ENCODE data around the gene SNAP47.

The SNAP47 gene

GRCh38 chr1:227749225-227749624 is 14.0 kb downstream of the SNAP47 start:
- no peak for DNase-seq (ENCODE audit: low read depth)

DNA sequence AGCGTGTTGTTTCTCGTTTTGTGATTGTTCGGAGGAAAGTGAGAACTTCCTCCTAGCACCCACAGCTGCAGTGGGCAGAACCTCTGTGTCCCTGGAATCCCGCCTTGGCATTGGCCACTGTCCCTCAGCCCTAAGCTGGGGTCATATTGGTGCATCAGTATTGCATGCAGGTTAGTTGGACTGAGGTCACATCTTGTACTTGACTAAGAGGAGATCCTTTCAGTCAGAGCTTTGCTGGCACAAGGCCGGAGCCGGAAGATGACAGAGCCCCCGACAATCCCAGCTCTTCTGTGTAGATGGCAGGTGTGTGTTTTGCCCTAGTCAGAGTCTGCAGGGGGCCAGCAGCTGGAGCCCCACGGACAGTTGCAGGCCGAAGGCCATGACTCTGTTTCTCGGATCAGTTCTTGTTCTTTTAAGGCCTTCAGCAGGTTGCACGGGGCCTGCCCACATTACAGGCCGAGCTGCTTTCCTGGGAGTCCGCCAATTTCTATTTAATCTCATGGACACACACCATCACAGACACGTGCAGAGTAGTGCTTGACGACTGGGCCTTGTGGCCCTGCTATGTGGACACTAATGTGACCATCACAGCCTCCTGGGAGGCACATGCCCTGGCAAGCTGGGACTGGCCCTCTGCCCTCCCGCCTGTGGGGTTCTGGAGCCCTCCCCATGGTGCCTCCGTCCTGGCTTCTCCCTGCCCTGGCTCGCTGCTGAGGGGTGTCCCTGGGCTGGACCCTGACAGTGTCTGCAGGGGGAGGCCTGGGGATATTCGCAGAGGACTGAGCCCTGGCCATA is 14.9 kb downstream of the SNAP47 start:
- no peak for DNase-seq (ENCODE audit: low read depth)

GRCh38 chr1:227753999-227754711 is 18.9 kb downstream of the SNAP47 start:
- no peak for DNase-seq (ENCODE audit: low read depth)

GRCh38 chr1:227754958-227755357 is 19.7 kb downstream of the SNAP47 start:
- no peak for DNase-seq (ENCODE audit: low read depth)

DNA sequence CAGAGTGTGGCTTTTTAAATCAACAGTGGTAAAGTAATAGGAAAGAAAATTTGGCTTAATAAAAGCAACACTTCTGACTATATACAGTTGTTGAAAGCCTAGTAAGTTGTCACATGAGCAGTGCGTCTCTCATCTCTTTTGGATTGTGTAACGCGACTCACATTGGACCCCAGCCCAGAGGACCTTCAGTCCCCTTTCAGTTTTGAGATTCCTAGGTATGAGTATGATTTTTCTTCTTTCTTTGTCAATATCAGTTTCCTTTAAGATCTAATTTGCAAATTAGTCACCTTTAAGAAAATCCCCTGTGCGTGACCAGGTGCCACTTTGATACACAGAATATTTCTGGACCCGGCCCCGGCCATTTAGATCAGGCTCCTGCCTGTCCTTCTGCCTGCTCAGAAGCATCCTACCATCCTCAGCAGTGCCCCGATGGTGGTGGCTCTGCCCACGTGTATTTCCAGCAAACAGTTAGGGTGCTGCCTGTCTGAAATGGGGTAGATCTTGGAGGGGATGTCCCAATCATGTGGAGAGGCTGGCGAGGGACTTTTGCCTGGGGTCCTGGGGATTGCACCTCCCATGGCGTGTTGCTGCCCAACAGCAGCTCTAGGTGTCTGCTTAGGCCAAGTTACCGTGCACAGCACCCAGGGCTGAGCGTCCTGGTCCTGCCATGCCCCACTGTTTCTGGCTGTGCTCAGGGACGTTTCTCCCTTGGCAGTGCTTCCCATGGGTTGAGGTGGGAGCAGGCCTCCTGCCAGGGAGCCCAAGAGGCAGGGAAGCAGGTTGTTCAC is 21.1 kb downstream of the SNAP47 start:
- no peak for DNase-seq (ENCODE audit: low read depth)

DNA sequence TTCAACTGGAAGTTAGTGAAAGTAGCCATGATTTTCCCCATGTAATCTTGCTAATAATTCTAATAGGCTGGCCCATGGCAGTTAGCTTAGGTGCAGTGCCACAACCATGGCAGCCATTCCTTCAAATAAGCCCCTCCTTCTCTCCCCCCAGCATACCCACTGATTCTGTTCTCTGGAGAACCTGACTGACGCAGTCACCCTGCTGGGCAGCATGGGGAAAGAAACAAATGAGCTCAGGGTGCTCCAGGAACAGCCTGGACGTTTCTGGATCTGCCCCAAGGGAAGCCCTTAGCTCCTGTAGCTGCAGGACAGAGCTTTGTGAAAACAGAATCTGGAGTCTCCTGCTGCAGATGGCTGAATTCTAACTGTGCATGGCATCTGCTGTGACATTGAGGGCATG is 22.5 kb downstream of the SNAP47 start:
- no peak for DNase-seq (ENCODE audit: low read depth)

DNA sequence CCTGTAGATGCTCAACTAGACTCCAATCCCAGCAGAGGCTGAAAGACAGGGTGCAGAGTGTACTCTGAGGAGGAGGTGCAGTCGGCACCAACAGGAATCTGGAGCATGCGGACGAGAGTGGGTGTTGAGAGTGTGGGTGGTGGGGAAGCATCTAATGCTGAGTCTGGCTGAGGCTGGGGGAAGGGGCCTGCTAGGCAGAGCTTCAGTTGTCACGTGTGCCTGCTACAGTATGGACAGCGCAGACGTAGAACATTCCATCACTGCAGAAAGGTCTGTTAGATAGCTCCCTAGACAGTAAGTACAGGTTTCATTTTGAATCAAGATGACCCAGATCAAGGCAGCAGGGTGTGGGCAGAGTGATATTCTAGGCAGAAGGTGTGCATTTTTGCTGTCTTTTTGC is 23.1 kb downstream of the SNAP47 start:
- DNase-seq (ENCODE audit: low read depth), result no peak

DNA sequence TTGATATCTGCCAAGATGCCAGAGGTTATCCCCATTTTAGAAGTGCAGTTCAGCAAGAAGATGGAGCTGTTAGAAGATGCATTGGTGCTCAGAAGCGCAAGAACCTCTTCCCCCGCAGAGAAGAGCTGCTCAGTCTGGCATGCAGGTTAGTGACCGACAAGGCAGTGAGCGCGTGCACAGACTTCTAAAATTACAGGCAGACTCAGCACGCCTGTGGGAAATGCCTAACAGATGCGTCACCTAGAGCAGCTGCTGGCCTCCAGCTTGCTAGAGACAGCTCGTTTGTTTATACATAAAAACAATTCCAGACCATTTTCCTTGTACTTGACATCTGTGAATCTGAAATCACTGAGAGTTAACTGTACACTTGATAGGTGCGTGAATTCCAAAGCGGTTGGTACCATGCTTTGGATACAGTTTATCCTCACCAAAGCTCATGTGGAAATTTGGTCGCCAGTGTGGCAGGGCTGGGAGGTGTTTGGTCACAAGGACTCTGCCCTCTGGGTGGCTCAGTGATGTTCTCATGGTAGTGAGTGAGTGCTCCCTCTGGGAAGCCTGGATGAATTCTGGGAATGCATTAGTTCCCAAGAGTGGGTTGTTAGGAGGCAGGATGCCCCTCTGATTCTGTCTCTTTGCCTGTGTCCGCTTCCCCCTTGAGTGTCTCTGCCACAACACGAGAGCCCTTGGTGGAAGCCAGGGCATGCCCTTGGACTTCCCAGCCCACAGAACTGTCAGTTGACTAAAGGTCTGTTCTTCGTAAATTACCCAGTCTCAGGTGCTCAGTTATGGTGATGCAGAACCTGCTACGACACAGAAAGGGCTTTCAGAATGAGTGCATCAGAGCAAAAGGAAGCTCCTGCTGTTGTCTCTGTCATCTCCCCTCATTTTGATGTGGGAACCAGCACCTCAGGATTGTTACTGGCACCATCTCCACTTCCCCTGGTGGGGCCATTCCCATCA is 24.4 kb downstream of the SNAP47 start:
- no peak for DNase-seq (ENCODE audit: low read depth)

DNA sequence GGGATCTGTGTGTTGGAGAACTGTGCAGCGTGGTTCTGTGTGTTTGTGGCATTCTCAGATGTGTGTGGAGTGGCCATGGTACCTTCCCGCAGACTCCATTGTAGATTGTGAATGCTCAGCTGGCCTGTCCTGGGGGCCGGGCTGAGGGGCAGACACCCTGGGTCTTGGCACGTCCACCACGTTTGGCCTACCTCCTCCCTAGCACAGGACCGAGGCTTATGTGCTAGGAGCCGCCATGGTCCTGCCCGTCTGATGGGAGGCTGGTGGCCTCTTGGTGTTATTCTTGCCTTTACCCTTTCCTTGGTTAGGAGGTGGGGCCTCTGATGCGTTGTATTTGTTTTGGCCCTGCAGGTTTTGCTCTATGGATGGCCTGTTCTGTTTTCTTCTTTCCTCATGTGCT is 25.1 kb downstream of the SNAP47 start:
- no peak for DNase-seq (ENCODE audit: low read depth)

- DNase-seq (ENCODE audit: low read depth), result no peak
Observed at GRCh38 chr1:227761621-227762230, 26.5 kb downstream of the SNAP47 start.

DNA sequence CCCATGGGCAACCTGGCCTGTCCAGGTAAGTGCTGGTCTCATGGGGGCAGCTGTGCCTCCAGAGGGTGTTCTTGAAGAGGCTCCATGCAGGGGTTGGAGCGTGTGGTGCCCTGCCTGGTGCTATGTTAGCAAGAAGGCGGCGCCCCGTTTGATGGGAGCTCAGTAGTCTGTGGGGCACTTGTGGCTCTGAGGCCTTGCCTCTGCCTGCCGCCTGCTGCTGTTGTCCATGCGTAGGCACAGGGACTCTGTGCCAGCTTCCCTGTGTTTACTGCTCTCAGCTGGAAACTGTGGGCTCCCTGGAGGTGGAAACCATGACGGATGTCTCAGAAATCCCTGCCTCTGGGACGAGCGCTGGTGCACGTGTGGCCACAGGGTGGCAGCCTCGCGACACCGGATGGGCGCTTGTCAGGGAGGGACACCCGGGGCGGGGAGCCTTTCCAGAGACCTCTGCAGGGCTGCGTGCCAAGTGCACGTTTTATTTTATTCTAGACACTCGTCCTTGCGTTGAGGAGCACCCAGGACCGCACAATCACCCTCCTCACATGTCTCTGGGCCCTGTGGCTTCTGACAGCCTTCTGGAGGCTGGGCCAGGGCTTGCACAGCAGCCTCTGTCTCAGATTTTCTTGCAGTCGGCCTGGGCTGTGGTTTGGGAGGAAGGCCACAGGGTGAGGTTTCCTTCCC is 27.1 kb downstream of the SNAP47 start:
- DNase-seq (ENCODE audit: low read depth), result peak; percentile 78

- no peak for DNase-seq (ENCODE audit: low read depth)
Observed at GRCh38 chr1:227763246-227764018, 28.2 kb downstream of the SNAP47 start.

DNA sequence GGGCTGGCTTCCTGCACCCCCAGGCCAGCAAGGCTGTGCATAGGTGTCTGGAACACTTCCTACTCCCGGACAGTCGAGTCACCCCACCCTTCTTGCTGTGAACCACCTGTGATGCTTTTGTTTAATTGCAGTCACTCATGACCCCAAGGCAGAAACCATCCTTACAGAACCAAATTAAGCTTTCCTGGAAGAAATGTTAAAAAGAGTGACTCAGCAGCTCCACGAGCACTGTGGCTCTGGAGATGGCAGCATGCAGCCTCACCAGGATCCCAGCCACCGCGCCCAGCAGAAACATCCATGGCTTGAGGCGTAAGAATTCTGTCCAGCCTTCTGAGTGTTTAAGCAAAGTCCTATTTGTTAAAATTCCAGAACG is 28.8 kb downstream of the SNAP47 start:
- no peak for DNase-seq (ENCODE audit: low read depth)

DNA sequence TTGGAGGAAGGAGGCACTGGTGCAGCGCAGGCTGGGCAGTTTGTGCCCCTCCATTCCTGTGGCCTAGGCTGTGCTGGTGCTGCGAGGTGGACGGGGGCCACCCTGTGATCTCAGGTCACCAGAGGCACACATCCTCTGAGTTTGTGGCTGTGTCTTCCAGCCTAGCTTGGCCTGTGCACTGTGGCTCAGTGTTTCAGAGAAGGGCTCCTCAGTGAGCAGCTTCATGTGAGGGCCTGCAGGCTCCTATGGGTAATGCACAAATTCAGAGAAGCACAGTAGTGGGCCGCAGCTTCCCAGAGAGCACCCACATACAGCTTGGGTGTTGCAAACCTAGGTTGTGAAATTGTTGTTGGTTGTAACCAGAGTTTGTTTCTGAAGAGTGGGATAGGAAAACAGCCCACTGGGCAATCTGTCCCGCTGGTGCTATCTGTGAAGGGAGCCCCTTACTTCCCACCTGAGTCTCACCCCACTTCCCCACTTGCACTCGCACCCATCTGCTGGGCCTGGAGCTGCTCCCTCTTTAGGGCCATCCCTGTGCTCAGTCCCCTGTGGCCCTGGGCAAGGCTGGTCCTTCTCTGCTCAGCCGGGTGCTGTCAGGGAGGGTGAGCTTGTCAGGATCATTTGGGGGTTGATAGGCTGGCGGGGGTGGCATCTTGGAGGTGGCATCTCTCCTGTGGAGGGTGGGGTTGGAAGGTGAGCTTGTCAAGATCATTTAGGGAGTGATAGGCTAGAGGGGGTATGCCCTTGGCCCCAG is 30.2 kb downstream of the SNAP47 start:
- no peak for DNase-seq (ENCODE audit: low read depth)

GRCh38 chr1:227766015-227766634 is 30.9 kb downstream of the SNAP47 start:
- DNase-seq (ENCODE audit: low read depth), result peak; percentile 78

DNA sequence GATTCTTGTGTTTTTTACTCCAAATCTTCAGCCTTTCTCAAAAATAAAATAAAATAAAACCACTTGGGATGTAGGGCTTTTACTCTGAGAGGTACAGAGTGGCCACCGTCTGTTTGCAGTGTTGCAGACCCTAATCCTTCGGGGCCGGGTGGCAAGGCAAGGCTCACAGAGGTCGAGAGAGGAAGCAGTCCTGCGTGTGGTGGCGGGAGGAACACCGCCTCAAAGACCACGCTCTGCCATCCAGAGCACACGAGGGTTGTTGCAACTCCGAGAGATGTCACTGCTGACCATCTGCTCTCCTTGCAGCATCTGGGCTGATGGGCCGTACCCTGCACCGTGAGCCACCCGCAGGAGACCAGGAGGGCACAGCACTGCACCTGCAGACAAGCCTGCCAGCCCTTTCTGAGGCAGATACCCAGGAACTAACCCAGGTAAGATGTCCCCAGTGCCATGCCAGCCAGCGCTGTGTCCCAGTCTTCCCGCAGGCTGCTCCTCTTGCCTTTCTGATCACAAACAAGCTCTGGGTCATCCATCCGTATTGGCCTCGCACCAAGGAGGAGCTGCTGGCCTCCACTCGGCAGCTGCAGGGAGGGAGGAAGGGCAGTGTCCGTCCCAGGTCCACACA is 31.5 kb downstream of the SNAP47 start:
- no peak for DNase-seq (ENCODE audit: low read depth)

- DNase-seq (ENCODE audit: low read depth), result no peak
Observed at GRCh38 chr1:227767401-227768124, 32.3 kb downstream of the SNAP47 start.

DNA sequence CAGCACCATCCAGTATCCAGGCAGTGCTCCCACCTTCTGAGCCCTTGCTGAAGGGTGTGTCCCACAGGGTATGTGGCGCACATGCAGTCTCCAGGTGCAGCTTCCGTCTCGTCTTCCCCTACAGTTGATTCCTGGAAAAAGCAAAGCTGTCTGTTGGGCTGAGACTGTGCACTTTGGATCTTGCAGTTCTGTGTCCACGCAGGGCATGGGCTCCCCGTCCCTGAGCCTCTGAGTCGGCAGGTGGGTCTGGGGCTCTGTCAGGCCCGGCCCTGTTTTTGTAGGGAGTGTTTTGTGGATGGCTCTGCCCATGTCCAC is 32.8 kb downstream of the SNAP47 start:
- DNase-seq (ENCODE audit: low read depth), result no peak

Measured in activated T-helper 1 cell treated with Interleukin-2 at 50 U/mL for 16 hours (primary cell).